Stimulated activated CD4-positive, alpha-beta T cell treated with anti-CD3 and anti-CD28 coated beads, Interleukin-4, amount 100 ng/mL, for 48 hours (primary cell): ENCODE measurements around the gene EXOC4.
"Not testable (repeated sequence)": the region's sequence is repeated elsewhere in the genome, so short reads cannot be mapped to it uniquely, and the experiment has no call there.

ENCODE experiments used
- DNase-seq, 2 donors: peaks; one replicate each; pipeline ENCODE4 v3.0.0-alpha.2; 2020; ENCODE audit warnings: low read depth in 2 of 2

Gene EXOC4

GRCh38 chr7:133980804-133981203, 727.9 kb downstream of the EXOC4 start:
- no peak for DNase-seq

GRCh38 chr7:133983685-133984419, 731.0 kb downstream of the EXOC4 start:
- no peak for DNase-seq

- DNase-seq, result no peak
These were observed 732.4 kb downstream of the EXOC4 start for GRCh38 chr7:133985300-133985699.

GRCh38 chr7:133987582-133987981, 734.7 kb downstream of the EXOC4 start:
- DNase-seq, result no peak

- DNase-seq, result no peak
These were observed 740.7 kb downstream of the EXOC4 start for GRCh38 chr7:133993547-133993946.

- DNase-seq, result not testable (repeated sequence)
These were observed 741.2 kb downstream of the EXOC4 start for GRCh38 chr7:133994100-133994499.

GRCh38 chr7:133997463-133997862, 744.6 kb downstream of the EXOC4 start:
- no peak for DNase-seq

- DNase-seq, result no peak
These were observed 746.3 kb downstream of the EXOC4 start for GRCh38 chr7:133999178-133999577.

- no peak for DNase-seq
These were observed 752.1 kb downstream of the EXOC4 start for GRCh38 chr7:134004829-134005505.

GRCh38 chr7:134009314-134010110, 756.6 kb downstream of the EXOC4 start:
- no peak for DNase-seq

GRCh38 chr7:134013249-134013648, 760.4 kb downstream of the EXOC4 start:
- no peak for DNase-seq

GRCh38 chr7:134014935-134015334, 762.1 kb downstream of the EXOC4 start:
- no peak for DNase-seq

GRCh38 chr7:134016223-134016941, 763.5 kb downstream of the EXOC4 start:
- no peak for DNase-seq

- DNase-seq, result no peak
These were observed 764.0 kb downstream of the EXOC4 start for GRCh38 chr7:134016942-134017303.

GRCh38 chr7:134018306-134018705, 765.4 kb downstream of the EXOC4 start:
- DNase-seq, result no peak

GRCh38 chr7:134019251-134019650, 766.4 kb downstream of the EXOC4 start:
- DNase-seq, result no peak

GRCh38 chr7:134021836-134022235, 769.0 kb downstream of the EXOC4 start:
- DNase-seq, result no peak

- DNase-seq, result no peak
These were observed 769.5 kb downstream of the EXOC4 start for GRCh38 chr7:134022286-134022911.

- no peak for DNase-seq
These were observed 771.9 kb downstream of the EXOC4 start for GRCh38 chr7:134024739-134025138.

- DNase-seq, result no peak
These were observed 776.0 kb downstream of the EXOC4 start for GRCh38 chr7:134028853-134029252.

GRCh38 chr7:134029743-134030142, 776.9 kb downstream of the EXOC4 start:
- no peak for DNase-seq

GRCh38 chr7:134030460-134030865, 777.6 kb downstream of the EXOC4 start:
- DNase-seq, result no peak
